GM21576 (cell line): Measurements from ENCODE around the gene MMRN1.

Experiments used
- ATAC-seq: cut with Tn5 transposase; IDR thresholded peaks from one replicate; pipeline ENCODE4 v1.9.1; 2021; ENCODE audit warnings: mild to moderate bottlenecking, moderate library complexity; ENCODE audit not compliant: unreplicated experiment

The MMRN1 gene

GRCh38 chr4:89906777-89907521 is 12.3 kb downstream of the MMRN1 start:
- no peak for ATAC-seq

- no peak for ATAC-seq
Observed at GRCh38 chr4:89909889-89910288, 15.2 kb downstream of the MMRN1 start.

- ATAC-seq, result no peak
Observed at GRCh38 chr4:89913623-89914022, 19.0 kb downstream of the MMRN1 start.

- ATAC-seq, result no peak
Observed at GRCh38 chr4:89914609-89915550, 20.2 kb downstream of the MMRN1 start.

- ATAC-seq, result no peak
Observed at GRCh38 chr4:89915937-89916336, 21.3 kb downstream of the MMRN1 start.

- ATAC-seq, result no peak
Observed at GRCh38 chr4:89922848-89923416, 28.3 kb downstream of the MMRN1 start.

- no peak for ATAC-seq
Observed at GRCh38 chr4:89928838-89929237, 34.2 kb downstream of the MMRN1 start.

GRCh38 chr4:89929425-89930159 is 34.9 kb downstream of the MMRN1 start:
- ATAC-seq, result peak; percentile 75

- no peak for ATAC-seq
Observed at GRCh38 chr4:89939546-89939945, 44.9 kb downstream of the MMRN1 start.

- ATAC-seq, result no peak
Observed at GRCh38 chr4:89939994-89940393, 45.3 kb downstream of the MMRN1 start.

- no peak for ATAC-seq
Observed at GRCh38 chr4:89942811-89943210, 48.2 kb downstream of the MMRN1 start.

- ATAC-seq, result no peak
Observed at GRCh38 chr4:89949782-89950387, 55.2 kb downstream of the MMRN1 start.

- no peak for ATAC-seq
Observed at GRCh38 chr4:89952458-89952857, 57.8 kb downstream of the MMRN1 start.

- ATAC-seq, result no peak
Observed at GRCh38 chr4:89954906-89955695, 60.4 kb downstream of the MMRN1 start.

- no peak for ATAC-seq
Observed at GRCh38 chr4:89957046-89957926, 62.6 kb downstream of the MMRN1 start.

- ATAC-seq, result no peak
Observed at GRCh38 chr4:89981789-89982334, 87.2 kb downstream of the MMRN1 start.

GRCh38 chr4:89988268-89988667 is 93.6 kb downstream of the MMRN1 start:
- no peak for ATAC-seq

- ATAC-seq, result no peak
Observed at GRCh38 chr4:89992744-89993143, 98.1 kb downstream of the MMRN1 start.
